HCT116 (cell line): ENCODE results near the gene ZC3H13. TPM values are rescaled to one million over a fixed set of nuclear protein-coding genes. Genes with fewer than 3 reads are reported as not detected.

Experiments
- ATAC-seq: fragments of 200-7000 bp; cut with Tn5 transposase; 2 replicates; pipeline ENCODE4 v1.9.1; 2020; ENCODE audit warnings: mild to moderate bottlenecking, moderate library complexity
- BruUV-seq: library from RNA; stranded (reverse); fragments of 400-500 nt; replicated peaks from 2 replicates; lab custom pipeline; 2021; lab: Mats Ljungman, UMichigan
- CTCF ChIA-PET: fragments of 300-600 bp; sonication (Branson Sonifier 250); formaldehyde crosslinking; loops from one replicate; lab custom pipeline; 2021; ENCODE audit warnings: antibody characterized with exemption; lab: Charles Lee
- POLR2A ChIA-PET: fragments of 300-600, 350-600 bp; sonication (Branson Sonifier 250); formaldehyde crosslinking; loops from one replicate; lab custom pipeline; 2021; ENCODE audit warnings: antibody characterized with exemption; lab: Charles Lee
- RAD21 ChIA-PET, 2 experiments: fragments of 300-600 bp; sonication (Branson Sonifier 250); formaldehyde crosslinking; loops; one replicate each; lab custom pipeline; 2023; ENCODE audit warnings: low total read pairs in 2 of 2; ENCODE audit not compliant: uncharacterized antibody in 2 of 2, unreplicated experiment in 2 of 2, low non-redundant PET in 1 of 2; lab: Charles Lee
- DNase-seq: peaks from one replicate; pipeline ENCODE4 v3.0.0-alpha.2; 2010; ENCODE audit warnings: low read depth, low spot score
- H2AFZ ChIP-seq: fragments of 200-600 bp; shearing (Covaris generic), sonication (generic); 2 replicates; pipeline ENCODE4 v1.6.1; 2017; ENCODE audit warnings: low read depth, mixed run types, mixed read lengths, antibody characterized with exemption, low read length; ENCODE audit not compliant: poor library complexity, severe bottlenecking
- H3K27ac ChIP-seq: 2 replicates; pipeline ENCODE4 v1.5.1; 2012; ENCODE audit warnings: low read depth, low read length
- H3K27me3 ChIP-seq: fragments of 200-600 bp; sonication (generic); 2 replicates; pipeline ENCODE4 v1.6.1; 2016; ENCODE audit warnings: mixed run types, low read length, mixed read lengths; ENCODE audit not compliant: insufficient read depth
- H3K36me3 ChIP-seq, 2 experiments: fragments of 200-500 bp in 1 of 2; fragments of 200-600 bp in 1 of 2; sonication (Bioruptor generic) in 1 of 2; sonication (generic) in 1 of 2; 2 replicates each; pipeline versions ENCODE4 v1.5.1 to v1.6.1; 2014 to 2016; ENCODE audit warnings: low read length in 2 of 2, inconsistent platforms in 1 of 2, mixed read lengths in 1 of 2, mixed run types in 1 of 2; ENCODE audit not compliant: insufficient read depth in 2 of 2, control insufficient read depth in 1 of 2
- H3K4me1 ChIP-seq, 2 experiments: fragments of 200-600 bp in 1 of 2; sonication (generic) in 1 of 2; 2 replicates each; pipeline versions ENCODE4 v1.5.1 to v1.6.1; 2012 to 2017; ENCODE audit warnings: low read length in 2 of 2, inconsistent platforms in 1 of 2, mild to moderate bottlenecking in 1 of 2, mixed read lengths in 1 of 2, mixed run types in 1 of 2, moderate library complexity in 1 of 2; ENCODE audit not compliant: insufficient read depth in 2 of 2, control insufficient read depth in 1 of 2
- H3K4me2 ChIP-seq: fragments of 200-600 bp; sonication (generic); 2 replicates; pipeline ENCODE4 v1.6.1; 2017; ENCODE audit warnings: mixed run types, low read length, mixed read lengths
- H3K4me3 ChIP-seq, 2 experiments: fragments of 200-600 bp in 1 of 2; sonication (generic) in 1 of 2; replicated peaks in 1 of 2; 2 replicates each; pipeline ENCODE4 v1.5.1; 2011 to 2016; ENCODE audit warnings: low read length in 2 of 2, control low read depth in 1 of 2, low read depth in 1 of 2, mild to moderate bottlenecking in 1 of 2, mixed read lengths in 1 of 2, mixed run types in 1 of 2
- H3K79me2 ChIP-seq: fragments of 200-600 bp; sonication (generic); 2 replicates; pipeline ENCODE4 v1.6.1; 2017; ENCODE audit warnings: mild to moderate bottlenecking, mixed run types, low read length, moderate library complexity, mixed read lengths; ENCODE audit not compliant: insufficient read depth
- H3K9ac ChIP-seq: fragments of 200-600 bp; sonication (generic); 2 replicates; pipeline ENCODE4 v1.6.1; 2016; ENCODE audit warnings: low read length, mixed read lengths
- H3K9me2 ChIP-seq: fragments of 200-600 bp; sonication (generic), shearing (Covaris generic); 2 replicates; pipeline ENCODE4 v1.6.1; 2017; ENCODE audit warnings: mixed run types, mild to moderate bottlenecking, moderate library complexity; ENCODE audit not compliant: insufficient read depth
- H3K9me3 ChIP-seq, 2 experiments: fragments of 200-500 bp in 1 of 2; fragments of 200-600 bp in 1 of 2; sonication (Bioruptor generic) in 1 of 2; sonication (generic) in 1 of 2; 2 replicates each; pipeline ENCODE4 v1.6.1; 2014 to 2017; ENCODE audit warnings: low read length in 2 of 2, mixed read lengths in 2 of 2, inconsistent platforms in 1 of 2, low read depth in 1 of 2, mild to moderate bottlenecking in 1 of 2, mixed run types in 1 of 2, moderate library complexity in 1 of 2; ENCODE audit not compliant: control insufficient read depth in 1 of 2, insufficient read depth in 1 of 2
- H4K20me1 ChIP-seq: fragments of 200-600 bp; sonication (generic), shearing (Covaris generic); 2 replicates; pipeline ENCODE4 v1.6.1; 2017; ENCODE audit warnings: mixed run types, mild to moderate bottlenecking, moderate library complexity; ENCODE audit not compliant: insufficient read depth
- CBX3 ChIP-seq: IDR thresholded peaks from 2 replicates; pipeline ENCODE4 v1.6.1; 2012; ENCODE audit warnings: low read depth
- CTCF ChIP-seq, 3 experiments: fragments of 200-600 bp in 1 of 3; sonication (generic) in 1 of 3; IDR thresholded peaks in 2 of 3; conservative IDR thresholded peaks in 1 of 3; 2 replicates each; pipeline ENCODE4 v1.5.1; 2012 to 2017; ENCODE audit warnings: low read depth in 2 of 3, low read length in 2 of 3, antibody characterized with exemption in 1 of 3, borderline replicate concordance in 1 of 3, control low read depth in 1 of 3, mild to moderate bottlenecking in 1 of 3, mixed read lengths in 1 of 3, mixed run types in 1 of 3, moderate library complexity in 1 of 3; ENCODE audit not compliant: insufficient read depth in 1 of 3
- JUND ChIP-seq: IDR thresholded peaks from 2 replicates; pipeline ENCODE4 v1.6.1; 2012
- POLR2AphosphoS5 ChIP-seq: IDR thresholded peaks from 2 replicates; pipeline ENCODE4 v1.6.1; 2011; ENCODE audit warnings: mild to moderate bottlenecking, low read depth, low read length, moderate library complexity
- REST ChIP-seq: IDR thresholded peaks from 2 replicates; pipeline ENCODE4 v1.6.1; 2012; ENCODE audit warnings: low read depth
- TCF7L2 ChIP-seq: IDR thresholded peaks from 2 replicates; pipeline ENCODE4 v1.7.0; 2011; ENCODE audit warnings: borderline replicate concordance, inconsistent platforms; ENCODE audit not compliant: insufficient read depth, insufficient read length; ENCODE audit errors: extremely low read depth
- ZBTB33 ChIP-seq: IDR thresholded peaks from 2 replicates; pipeline ENCODE4 v1.6.1; 2011; ENCODE audit warnings: mild to moderate bottlenecking, low read length, moderate library complexity; ENCODE audit not compliant: insufficient replicate concordance; ENCODE audit errors: extremely low read depth
- ZFX ChIP-seq: fragments of 450-650 bp; IDR thresholded peaks from 2 replicates; pipeline ENCODE4 v1.6.1; 2017
- intact Hi-C: fragments of 100-400 bp; cut with micrococcal nuclease; formaldehyde crosslinking; loops from 2 replicates; pipeline ENCODE4 v1.10.0; 2022
- total RNA-seq: library from RNA; stranded (reverse); gene quantifications from one replicate; pipeline ENCODE4 v1.2.1, GENCODE V29; 2021; ENCODE audit not compliant: unreplicated experiment

The ZC3H13 gene
- total RNA-seq, 1 experiment from 2014 or later = 37.9 TPM

GRCh38 chr13:46035066-46035465 lies 17.5 kb downstream of the ZC3H13 start (continued):
- TF ChIP-seq POLR2AphosphoS5 = no peak

GRCh38 chr13:46032341-46032740 lies 20.2 kb downstream of the ZC3H13 start:
- intact Hi-C loops = no loop called here
- Histone ChIP-seq H4K20me1 (no peaks in the 10 kb centered on the region), H3K9ac (no peak overlapping the region), H3K4me1 (no peaks in the 10 kb centered on the region), H3K79me2 (peaks cover 76% of the 10 kb centered on the region), H3K9me3 (no peaks in the 10 kb centered on the region), H3K4me2 (no peak overlapping the region), H3K27me3 (no peaks in the 10 kb centered on the region), H3K36me3 (0 out of 4 replicates have a peak, but pooled peaks cover 0 to 2% of the 10 kb centered on the region in 2 experiments), H3K4me3 (no peak overlapping the region), H3K9me2 (no peaks in the 10 kb centered on the region), H2AFZ (no peak overlapping the region), H3K27ac (no peak overlapping the region)
- RAD21 ChIA-PET = no interaction called here
- no peak for DNase-seq
- POLR2A ChIA-PET = no interaction called here
- BruUV-seq = no TSS peak
- no peak for ATAC-seq
- CTCF ChIA-PET = no interaction called here
- no peak for TF ChIP-seq ZFX

GRCh38 chr13:46031581-46032263 lies 20.8 kb downstream of the ZC3H13 start:
- intact Hi-C loops = no loop called here
- ATAC-seq = no peak
- TF ChIP-seq TCF7L2 = no peak
- TF ChIP-seq POLR2AphosphoS5 = no peak
- no peak for TF ChIP-seq CTCF (IDR thresholded peaks at IDR 0.05 in 2 of 3, conservative IDR thresholded peaks at IDR 0.05 in 1 of 3; ENCODE audit: borderline replicate concordance in 1 of 3, insufficient read depth in 1 of 3, low read depth in 2 of 3, low read length in 2 of 3)
- no peak for TF ChIP-seq ZBTB33
- no peak for TF ChIP-seq REST
- TF ChIP-seq JUND = no peak
- no peak for TF ChIP-seq ZFX
- no peak for TF ChIP-seq CBX3

More at GRCh38 chr13:46031581-46032263, 20.8 kb downstream of the ZC3H13 start:
- Histone ChIP-seq H3K9me2 (no peaks in the 10 kb centered on the region), H3K9ac (no peak overlapping the region), H3K36me3 (0 out of 4 replicates have a peak, but pooled peaks cover 0 to 2% of the 10 kb centered on the region in 2 experiments), H3K4me2 (no peak overlapping the region), H4K20me1 (peaks cover 2% of the 10 kb centered on the region; the same call in 1 of the 2 replicates), H3K4me1 (no peaks in the 10 kb centered on the region), H3K79me2 (peaks cover 79% of the 10 kb centered on the region), H3K4me3 (no peak overlapping the region), H3K27me3 (no peaks in the 10 kb centered on the region), H3K27ac (no peak overlapping the region), H2AFZ (no peak overlapping the region), H3K9me3 (no peaks in the 10 kb centered on the region)
- RAD21 ChIA-PET = no interaction called here
- no TSS peak for BruUV-seq
- POLR2A ChIA-PET = no interaction called here
- CTCF ChIA-PET = no interaction called here
- DNase-seq = no peak
